Hepatocyte (in vitro differentiated cells): ENCODE data around the gene IL20RA.

Source experiments
- EZH2 ChIP-seq: fragments of 200-600 bp; sonication (generic); IDR thresholded peaks from 2 replicates; pipeline ENCODE4 v1.6.1; 2016; ENCODE audit warnings: antibody characterized with exemption, mild to moderate bottlenecking, borderline replicate concordance
- TF ChIP-seq, protein P1 (sequence below): fragments of 200-600 bp; sonication (generic); IDR thresholded peaks from 2 replicates; pipeline ENCODE4 v1.5.1; 2016; ENCODE audit warnings: antibody characterized with exemption, mild to moderate bottlenecking; ENCODE audit not compliant: poor library complexity

DNA sequence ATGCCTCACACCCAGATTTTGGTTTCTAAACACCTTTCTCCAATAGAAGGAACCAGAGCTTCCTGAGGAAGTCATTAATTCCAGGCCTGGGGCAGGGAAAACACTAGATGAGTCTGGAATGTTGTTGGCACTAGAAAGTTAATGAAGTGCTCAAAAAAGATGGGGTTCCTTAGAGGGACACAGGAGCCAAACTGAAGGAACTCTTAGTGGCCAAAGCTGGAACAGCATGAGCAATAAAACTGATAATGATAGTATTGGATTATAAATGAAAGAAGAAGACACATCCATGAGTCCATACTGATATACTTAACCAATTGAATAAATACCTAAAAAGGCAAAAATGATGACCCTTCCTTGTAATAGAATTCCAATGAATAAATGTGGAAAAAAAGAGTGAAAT is 4.4 kb downstream of the IL20RA start:
- TF ChIP-seq, protein P1, sequence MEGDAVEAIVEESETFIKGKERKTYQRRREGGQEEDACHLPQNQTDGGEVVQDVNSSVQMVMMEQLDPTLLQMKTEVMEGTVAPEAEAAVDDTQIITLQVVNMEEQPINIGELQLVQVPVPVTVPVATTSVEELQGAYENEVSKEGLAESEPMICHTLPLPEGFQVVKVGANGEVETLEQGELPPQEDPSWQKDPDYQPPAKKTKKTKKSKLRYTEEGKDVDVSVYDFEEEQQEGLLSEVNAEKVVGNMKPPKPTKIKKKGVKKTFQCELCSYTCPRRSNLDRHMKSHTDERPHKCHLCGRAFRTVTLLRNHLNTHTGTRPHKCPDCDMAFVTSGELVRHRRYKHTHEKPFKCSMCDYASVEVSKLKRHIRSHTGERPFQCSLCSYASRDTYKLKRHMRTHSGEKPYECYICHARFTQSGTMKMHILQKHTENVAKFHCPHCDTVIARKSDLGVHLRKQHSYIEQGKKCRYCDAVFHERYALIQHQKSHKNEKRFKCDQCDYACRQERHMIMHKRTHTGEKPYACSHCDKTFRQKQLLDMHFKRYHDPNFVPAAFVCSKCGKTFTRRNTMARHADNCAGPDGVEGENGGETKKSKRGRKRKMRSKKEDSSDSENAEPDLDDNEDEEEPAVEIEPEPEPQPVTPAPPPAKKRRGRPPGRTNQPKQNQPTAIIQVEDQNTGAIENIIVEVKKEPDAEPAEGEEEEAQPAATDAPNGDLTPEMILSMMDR: no peak
- no peak for TF ChIP-seq EZH2
